Measurements from ENCODE around the gene SEPTIN7.

The SEPTIN7 gene

GRCh38 chr7:35758421-35758820, 42.4 kb upstream of the SEPTIN7 start:
- H3K4me3 ChIP-seq (replicated peaks; ENCODE audit: low read depth, low read length) = no peak overlapping the region
- peak; percentile 16 for TF ChIP-seq CTCF (IDR thresholded peaks at IDR 0.05; ENCODE audit: low read length, missing control alignments)
- no peak for DNase-seq (ENCODE audit: low read depth)

- TF ChIP-seq CTCF (IDR thresholded peaks at IDR 0.05; ENCODE audit: low read length, missing control alignments) = no peak
- DNase-seq (ENCODE audit: low read depth) = no peak
- no peak overlapping the region for H3K4me3 ChIP-seq (replicated peaks; ENCODE audit: low read depth, low read length)
Observed at GRCh38 chr7:35760143-35760745, 40.6 kb upstream of the SEPTIN7 start.

- peak; percentile 91 for DNase-seq (ENCODE audit: low read depth)
- no peak for TF ChIP-seq CTCF (IDR thresholded peaks at IDR 0.05; ENCODE audit: low read length, missing control alignments)
- no peak overlapping the region for H3K4me3 ChIP-seq (replicated peaks; ENCODE audit: low read depth, low read length)
Observed at GRCh38 chr7:35761871-35762677, 38.8 kb upstream of the SEPTIN7 start.

- no peak overlapping the region for H3K4me3 ChIP-seq (replicated peaks; ENCODE audit: low read depth, low read length)
- DNase-seq (ENCODE audit: low read depth) = peak; percentile 53
- no peak for TF ChIP-seq CTCF (IDR thresholded peaks at IDR 0.05; ENCODE audit: low read length, missing control alignments)
Observed at GRCh38 chr7:35762781-35763180, 38.1 kb upstream of the SEPTIN7 start.

GRCh38 chr7:35768346-35768745, 32.5 kb upstream of the SEPTIN7 start:
- no peak for TF ChIP-seq CTCF (IDR thresholded peaks at IDR 0.05; ENCODE audit: low read length, missing control alignments)
- no peak for DNase-seq (ENCODE audit: low read depth)
- no peak overlapping the region for H3K4me3 ChIP-seq (replicated peaks; ENCODE audit: low read depth, low read length)

- no peak for TF ChIP-seq CTCF (IDR thresholded peaks at IDR 0.05; ENCODE audit: low read length, missing control alignments)
- no peak overlapping the region for H3K4me3 ChIP-seq (replicated peaks; ENCODE audit: low read depth, low read length)
- DNase-seq (ENCODE audit: low read depth) = no peak
Observed at GRCh38 chr7:35771776-35772175, 29.1 kb upstream of the SEPTIN7 start.
